Gastroesophageal sphincter (tissue), 3 donors: ENCODE measurements around the gene PDE6D.

Experiments
- CTCF ChIP-seq, 4 experiments: fragments of 200-600 bp in 2 of 4; fragments of 450-650 bp in 2 of 4; sonication (generic) in 1 of 4; IDR thresholded peaks; one replicate each; pipeline ENCODE4 v1.5.1; 2017 to 2019; ENCODE audit warnings: antibody characterized with exemption in 4 of 4, mild to moderate bottlenecking in 2 of 4, moderate library complexity in 2 of 4
- EP300 ChIP-seq: sonication (generic); formaldehyde crosslinking; IDR thresholded peaks from one replicate; pipeline ENCODE4 v1.6.1; 2017; ENCODE audit warnings: antibody characterized with exemption, mild to moderate bottlenecking
- POLR2AphosphoS5 ChIP-seq: sonication (generic); formaldehyde crosslinking; IDR thresholded peaks from one replicate; pipeline ENCODE4 v1.6.1; 2017; ENCODE audit warnings: antibody characterized with exemption

- no peak for TF ChIP-seq CTCF (IDR thresholded peaks at IDR 0.05)
- TF ChIP-seq EP300 = no peak
- no peak for TF ChIP-seq POLR2AphosphoS5
Observed at GRCh38 chr2:231707625-231707926, 73.5 kb downstream of the PDE6D start.
